GM20431 (cell line): Measurements from ENCODE around the gene PHLDB2.

Experiments
- in situ Hi-C: fragments of 300-500 bp; cut with MseI, MboI; formaldehyde crosslinking; loops from one replicate; pipeline ENCODE4 v1.15.0; 2020; ENCODE audit warnings: low sequenced_read_pairs; ENCODE audit not compliant: unreplicated experiment

The PHLDB2 gene

GRCh38 chr3:112010636-112011035 is 151.6 kb downstream of the PHLDB2 start:
- in situ Hi-C loops: no loop called here

- in situ Hi-C loops: no loop called here
Observed at GRCh38 chr3:112011376-112011940, 152.4 kb downstream of the PHLDB2 start.

- in situ Hi-C loops: no loop called here
Observed at GRCh38 chr3:112012205-112012992, 153.3 kb downstream of the PHLDB2 start.

GRCh38 chr3:112013058-112013783 is 154.2 kb downstream of the PHLDB2 start:
- in situ Hi-C loops: no loop called here

GRCh38 chr3:112013784-112014143 is 154.7 kb downstream of the PHLDB2 start:
- in situ Hi-C loops: no loop called here

- in situ Hi-C loops: no loop called here
Observed at GRCh38 chr3:112017091-112017490, 158.0 kb downstream of the PHLDB2 start.

GRCh38 chr3:112018712-112019111 is 159.6 kb downstream of the PHLDB2 start:
- in situ Hi-C loops: no loop called here

GRCh38 chr3:112019716-112020115 is 160.7 kb downstream of the PHLDB2 start:
- in situ Hi-C loops: no loop called here

- in situ Hi-C loops: no loop called here
Observed at GRCh38 chr3:112020674-112021085, 161.6 kb downstream of the PHLDB2 start.
